ENCODE measurements around the gene TUBGCP6. TPM values are rescaled to one million over a fixed set of nuclear protein-coding genes. Genes with fewer than 3 reads are reported as not detected.

The TUBGCP6 gene
- total RNA-seq, 1 donor from 2014 or later: 26.3 TPM

DNA sequence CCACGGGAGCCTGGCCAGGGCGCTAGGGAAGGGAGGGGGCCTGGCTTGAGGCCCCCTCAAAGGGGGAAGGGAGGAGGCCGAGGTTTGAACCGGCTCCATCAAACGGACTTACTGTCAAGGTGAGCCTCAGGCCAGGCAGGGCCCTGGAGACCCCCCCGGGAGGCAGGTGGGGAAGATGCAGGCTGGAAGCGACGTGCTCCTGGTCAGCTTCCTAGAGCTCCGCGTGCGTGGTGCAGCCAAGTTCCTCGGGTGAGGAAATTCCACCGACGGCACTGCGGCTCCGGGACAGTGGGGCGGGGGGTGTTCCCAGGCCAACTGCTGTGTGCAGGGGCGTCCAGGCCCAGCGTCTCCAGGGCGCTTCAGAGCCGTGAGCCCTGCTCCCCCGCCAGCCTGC lies 66.4 kb downstream of the TUBGCP6 start:
- peaks cover 2% of the 10 kb centered on the region for H3K36me3 Mint-ChIP-seq (ENCODE audit: low read depth, unreplicated experiment)

DNA sequence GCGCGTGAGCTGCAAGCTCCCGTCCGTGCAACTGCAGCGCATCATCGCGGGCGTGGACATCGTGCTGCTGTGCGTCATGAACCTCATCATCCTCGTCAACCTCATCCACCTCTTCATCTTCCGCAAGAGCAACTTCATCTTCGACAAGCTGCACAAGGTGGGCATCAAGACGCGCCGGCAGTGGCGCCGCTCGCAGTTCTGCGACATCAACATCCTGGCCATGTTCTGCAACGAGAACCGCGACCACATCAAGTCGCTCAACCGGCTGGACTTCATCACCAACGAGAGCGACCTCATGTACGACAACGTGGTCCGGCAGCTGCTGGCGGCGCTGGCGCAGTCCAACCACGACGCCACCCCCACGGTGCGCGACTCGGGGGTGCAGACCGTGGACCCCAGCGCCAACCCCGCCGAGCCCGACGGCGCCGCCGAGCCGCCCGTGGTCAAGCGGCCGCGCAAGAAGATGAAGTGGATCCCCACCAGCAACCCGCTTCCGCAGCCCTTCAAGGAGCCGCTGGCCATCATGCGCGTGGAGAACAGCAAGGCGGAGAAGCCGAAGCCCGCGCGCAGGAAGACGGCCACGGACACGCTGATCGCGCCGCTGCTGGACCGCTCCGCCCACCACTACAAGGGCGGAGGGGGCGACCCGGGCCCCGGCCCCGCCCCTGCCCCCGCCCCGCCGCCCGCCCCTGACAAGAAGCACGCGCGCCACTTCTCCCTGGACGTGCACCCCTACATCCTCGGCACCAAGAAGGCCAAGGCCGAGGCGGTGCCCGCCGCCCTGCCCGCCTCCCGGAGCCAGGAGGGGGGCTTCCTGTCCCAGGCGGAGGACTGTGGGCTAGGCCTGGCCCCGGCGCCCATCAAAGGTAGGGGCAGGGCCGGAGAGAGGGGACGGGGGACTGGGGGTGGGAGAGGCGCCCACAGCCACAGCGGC lies 67.0 kb downstream of the TUBGCP6 start:
- Histone ChIP-seq H3K36me3 (ENCODE audit: insufficient read depth, low read length) (no peaks in the 10 kb centered on the region), H3K79me2 (ENCODE audit: insufficient read depth, low read length) (no peaks in the 10 kb centered on the region), H3K4me2 (ENCODE audit: low read length) (no peak overlapping the region), H3K9ac (ENCODE audit: low read length) (no peak overlapping the region), H3K27ac (ENCODE audit: low read depth, low read length) (no peak overlapping the region), H3K9me3 (ENCODE audit: insufficient read depth, low read depth, low read length) (no peaks in the 10 kb centered on the region), H4K20me1 (ENCODE audit: insufficient read depth, low read length) (no peaks in the 10 kb centered on the region), H2AFZ (ENCODE audit: low read depth, low read length) (no peak overlapping the region), H3K4me1 (ENCODE audit: insufficient read depth, low read length) (no peaks in the 10 kb centered on the region), H3K4me3 (ENCODE audit: insufficient read depth, low read depth, low read length) (no peak overlapping the region), H3K27me3 (ENCODE audit: insufficient read depth, low read length) (no peaks in the 10 kb centered on the region)
- Mint-ChIP-seq H3K9me3 (ENCODE audit: unreplicated experiment) (no peaks in the 10 kb centered on the region), H3K27me3 (ENCODE audit: low read depth, unreplicated experiment) (peaks cover 12% of the 10 kb centered on the region), H3K4me1 (ENCODE audit: low read depth, unreplicated experiment) (no peaks in the 10 kb centered on the region), H3K36me3 (ENCODE audit: low read depth, unreplicated experiment) (peaks cover 2% of the 10 kb centered on the region), H3K27ac (ENCODE audit: unreplicated experiment) (no peak overlapping the region), H3K4me3 (ENCODE audit: unreplicated experiment) (no peak overlapping the region)
- no peak for DNase-seq (ENCODE audit: low read depth)
- no peak for FAIRE-seq
- TF ChIP-seq, protein P1, sequence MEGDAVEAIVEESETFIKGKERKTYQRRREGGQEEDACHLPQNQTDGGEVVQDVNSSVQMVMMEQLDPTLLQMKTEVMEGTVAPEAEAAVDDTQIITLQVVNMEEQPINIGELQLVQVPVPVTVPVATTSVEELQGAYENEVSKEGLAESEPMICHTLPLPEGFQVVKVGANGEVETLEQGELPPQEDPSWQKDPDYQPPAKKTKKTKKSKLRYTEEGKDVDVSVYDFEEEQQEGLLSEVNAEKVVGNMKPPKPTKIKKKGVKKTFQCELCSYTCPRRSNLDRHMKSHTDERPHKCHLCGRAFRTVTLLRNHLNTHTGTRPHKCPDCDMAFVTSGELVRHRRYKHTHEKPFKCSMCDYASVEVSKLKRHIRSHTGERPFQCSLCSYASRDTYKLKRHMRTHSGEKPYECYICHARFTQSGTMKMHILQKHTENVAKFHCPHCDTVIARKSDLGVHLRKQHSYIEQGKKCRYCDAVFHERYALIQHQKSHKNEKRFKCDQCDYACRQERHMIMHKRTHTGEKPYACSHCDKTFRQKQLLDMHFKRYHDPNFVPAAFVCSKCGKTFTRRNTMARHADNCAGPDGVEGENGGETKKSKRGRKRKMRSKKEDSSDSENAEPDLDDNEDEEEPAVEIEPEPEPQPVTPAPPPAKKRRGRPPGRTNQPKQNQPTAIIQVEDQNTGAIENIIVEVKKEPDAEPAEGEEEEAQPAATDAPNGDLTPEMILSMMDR (IDR thresholded peaks at IDR 0.05; ENCODE audit: insufficient read depth, low read depth, low read length): no peak

More for the DNA sequence above, 66.4 kb downstream of the TUBGCP6 start:
- Mint-ChIP-seq H3K27me3 (ENCODE audit: low read depth, unreplicated experiment) (peaks cover 10% of the 10 kb centered on the region), H3K4me3 (ENCODE audit: unreplicated experiment) (no peak overlapping the region), H3K4me1 (ENCODE audit: low read depth, unreplicated experiment) (no peaks in the 10 kb centered on the region), H3K9me3 (ENCODE audit: unreplicated experiment) (no peaks in the 10 kb centered on the region), H3K27ac (ENCODE audit: unreplicated experiment) (no peak overlapping the region)
- DNase-seq (ENCODE audit: low read depth) (no peak), FAIRE-seq (no peak)
- Histone ChIP-seq H3K4me2 (ENCODE audit: low read length) (no peak overlapping the region), H3K79me2 (ENCODE audit: insufficient read depth, low read length) (no peaks in the 10 kb centered on the region), H2AFZ (ENCODE audit: low read depth, low read length) (no peak overlapping the region), H3K9ac (ENCODE audit: low read length) (no peak overlapping the region), H3K36me3 (ENCODE audit: insufficient read depth, low read length) (no peaks in the 10 kb centered on the region), H3K9me3 (ENCODE audit: insufficient read depth, low read depth, low read length) (no peaks in the 10 kb centered on the region), H4K20me1 (ENCODE audit: insufficient read depth, low read length) (no peaks in the 10 kb centered on the region), H3K4me1 (ENCODE audit: insufficient read depth, low read length) (no peaks in the 10 kb centered on the region), H3K27me3 (ENCODE audit: insufficient read depth, low read length) (no peaks in the 10 kb centered on the region), H3K4me3 (ENCODE audit: insufficient read depth, low read depth, low read length) (no peak overlapping the region), H3K27ac (ENCODE audit: low read depth, low read length) (no peak overlapping the region)
- no peak for TF ChIP-seq EZH2 (IDR thresholded peaks at IDR 0.05; ENCODE audit: insufficient read depth, low read length)
- TF ChIP-seq, protein P1 (IDR thresholded peaks at IDR 0.05; ENCODE audit: insufficient read depth, low read depth, low read length): no peak
